Activated T-cell treated with anti-CD3 and anti-CD28 coated beads, Interleukin-2, amount 50 U/mL, for 24 hours (primary cell): ENCODE results near the gene ZDHHC1.
A peak's percentile ranks its signal among the peaks of the same experiment; 100 is the strongest.

Source experiments
- DNase-seq: peaks from one replicate; pipeline ENCODE4 v3.0.0-alpha.2; 2020
- H3K27ac Mint-ChIP-seq: 2 replicates; pipeline ENCODE4 v1.8.0; 2020; ENCODE audit warnings: mild to moderate bottlenecking, mixed read lengths
- H3K27me3 Mint-ChIP-seq: 2 replicates; pipeline ENCODE4 v1.8.0; 2020; ENCODE audit warnings: mixed read lengths
- H3K36me3 Mint-ChIP-seq: 2 replicates; pipeline ENCODE4 v1.8.0; 2020; ENCODE audit warnings: low read depth, mixed read lengths
- H3K4me1 Mint-ChIP-seq: 2 replicates; pipeline ENCODE4 v1.8.0; 2020; ENCODE audit warnings: low read depth, mixed read lengths
- H3K4me3 Mint-ChIP-seq: 2 replicates; pipeline ENCODE4 v1.8.0; 2020; ENCODE audit warnings: mild to moderate bottlenecking, moderate library complexity, mixed read lengths
- H3K9me3 Mint-ChIP-seq: 2 replicates; pipeline ENCODE4 v1.8.0; 2020; ENCODE audit warnings: mixed read lengths

ZDHHC1 gene

GRCh38 chr16:67429799-67430503, 13.7 kb upstream of the ZDHHC1 start:
- Mint-ChIP-seq H3K4me3 (peak overlapping the region; percentile 79), H3K27ac (peak overlapping the region; percentile 45), H3K4me1 (peaks cover 13% of the 10 kb centered on the region), H3K9me3 (no peaks in the 10 kb centered on the region), H3K27me3 (peaks cover 52% of the 10 kb centered on the region), H3K36me3 (no peaks in the 10 kb centered on the region)
- peak; percentile 46 for DNase-seq

- H3K27ac Mint-ChIP-seq = no peak overlapping the region
- H3K4me3 Mint-ChIP-seq = peak overlapping the region; percentile 55
- no peak for DNase-seq
- H3K36me3 Mint-ChIP-seq = no peaks in the 10 kb centered on the region
- peaks cover 13% of the 10 kb centered on the region for H3K4me1 Mint-ChIP-seq
- H3K27me3 Mint-ChIP-seq = peaks cover 57% of the 10 kb centered on the region
- H3K9me3 Mint-ChIP-seq = no peaks in the 10 kb centered on the region
Measured at GRCh38 chr16:67429053-67429798, 12.9 kb upstream of the ZDHHC1 start.

DNA sequence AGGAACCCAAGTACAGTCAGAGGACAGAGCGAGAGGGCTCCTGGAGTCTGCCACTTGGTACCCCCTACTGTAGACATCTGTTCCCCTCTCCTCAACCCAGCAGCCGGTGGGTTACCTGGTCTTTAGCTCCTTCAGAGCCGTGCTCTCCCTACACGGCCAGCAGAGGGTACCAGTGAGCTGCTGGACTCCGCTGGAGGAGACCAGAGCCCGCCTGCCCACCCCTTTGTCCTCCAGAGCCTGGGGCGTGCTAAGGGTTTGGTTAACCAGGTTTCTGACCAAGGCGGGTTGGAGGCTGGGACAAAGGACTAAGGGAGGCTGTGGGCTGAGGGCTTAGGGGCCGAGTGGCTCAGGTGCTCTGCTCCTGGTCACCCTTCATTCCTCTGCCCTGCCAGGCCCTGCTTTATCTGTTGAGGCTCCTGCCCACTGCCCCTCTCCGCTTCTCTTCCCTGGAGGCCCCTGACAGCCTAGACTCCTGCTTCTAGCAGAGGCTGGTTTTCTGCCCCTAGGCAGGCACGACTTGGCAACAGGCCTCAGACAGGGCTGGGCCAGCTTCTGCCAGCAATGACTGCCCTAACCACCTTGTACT, 12.0 kb upstream of the ZDHHC1 start:
- peaks cover 62% of the 10 kb centered on the region for H3K27me3 Mint-ChIP-seq
- DNase-seq = peak; percentile 73
- no peak overlapping the region for H3K27ac Mint-ChIP-seq
- no peak overlapping the region for H3K4me3 Mint-ChIP-seq
- H3K9me3 Mint-ChIP-seq = no peaks in the 10 kb centered on the region
- H3K4me1 Mint-ChIP-seq = peaks cover 13% of the 10 kb centered on the region
- no peaks in the 10 kb centered on the region for H3K36me3 Mint-ChIP-seq

GRCh38 chr16:67426950-67427349, 10.7 kb upstream of the ZDHHC1 start:
- H3K9me3 Mint-ChIP-seq = no peaks in the 10 kb centered on the region

GRCh38 chr16:67426022-67426421, 9.7 kb upstream of the ZDHHC1 start:
- DNase-seq = no peak
- no peak overlapping the region for H3K4me3 Mint-ChIP-seq
- H3K27me3 Mint-ChIP-seq = peaks cover 59% of the 10 kb centered on the region
- H3K36me3 Mint-ChIP-seq = no peaks in the 10 kb centered on the region
- H3K4me1 Mint-ChIP-seq = peaks cover 6% of the 10 kb centered on the region
- no peaks in the 10 kb centered on the region for H3K9me3 Mint-ChIP-seq
- H3K27ac Mint-ChIP-seq = no peak overlapping the region

More at GRCh38 chr16:67426950-67427349, 10.7 kb upstream of the ZDHHC1 start:
- DNase-seq = no peak
- Mint-ChIP-seq H3K27ac (no peak overlapping the region), H3K36me3 (no peaks in the 10 kb centered on the region), H3K4me1 (peaks cover 9% of the 10 kb centered on the region), H3K4me3 (no peak overlapping the region), H3K27me3 (peaks cover 64% of the 10 kb centered on the region)

DNA sequence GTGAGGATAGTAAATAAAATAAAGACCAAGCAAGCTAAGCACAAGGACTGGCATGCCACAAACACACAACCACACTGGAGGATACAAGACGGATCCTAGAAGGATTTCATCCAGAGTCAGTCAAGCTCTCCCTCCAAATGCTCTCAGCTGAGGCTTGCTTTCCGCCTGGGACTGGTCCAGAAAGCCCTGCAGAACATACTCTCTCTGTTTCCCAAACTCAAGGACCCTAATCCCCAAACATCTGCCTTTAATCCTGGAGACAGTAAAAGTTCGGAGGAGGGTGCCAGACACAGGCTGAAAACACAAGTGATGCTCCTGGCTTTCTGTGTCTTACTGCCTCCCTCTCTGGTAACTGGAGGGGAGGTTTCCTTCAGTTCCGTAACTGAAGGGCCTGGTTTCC, 9.3 kb upstream of the ZDHHC1 start:
- H3K4me1 Mint-ChIP-seq = peaks cover 6% of the 10 kb centered on the region
- H3K27ac Mint-ChIP-seq = no peak overlapping the region
- no peaks in the 10 kb centered on the region for H3K9me3 Mint-ChIP-seq
- peaks cover 59% of the 10 kb centered on the region for H3K27me3 Mint-ChIP-seq
- H3K36me3 Mint-ChIP-seq = no peaks in the 10 kb centered on the region
- DNase-seq = no peak
- no peak overlapping the region for H3K4me3 Mint-ChIP-seq

GRCh38 chr16:67425061-67425460, 8.8 kb upstream of the ZDHHC1 start:
- no peaks in the 10 kb centered on the region for H3K36me3 Mint-ChIP-seq
- no peaks in the 10 kb centered on the region for H3K9me3 Mint-ChIP-seq
- H3K27ac Mint-ChIP-seq = no peak overlapping the region
- no peak for DNase-seq
- no peak overlapping the region for H3K4me3 Mint-ChIP-seq
- peaks cover 2% of the 10 kb centered on the region for H3K4me1 Mint-ChIP-seq
- peaks cover 55% of the 10 kb centered on the region for H3K27me3 Mint-ChIP-seq

- no peak overlapping the region for H3K4me3 Mint-ChIP-seq
- H3K27ac Mint-ChIP-seq = no peak overlapping the region
- no peaks in the 10 kb centered on the region for H3K4me1 Mint-ChIP-seq
- H3K36me3 Mint-ChIP-seq = no peaks in the 10 kb centered on the region
- H3K27me3 Mint-ChIP-seq = peaks cover 52% of the 10 kb centered on the region
- DNase-seq = no peak
- H3K9me3 Mint-ChIP-seq = no peaks in the 10 kb centered on the region
Measured at GRCh38 chr16:67424261-67424615, 8.0 kb upstream of the ZDHHC1 start.

DNA sequence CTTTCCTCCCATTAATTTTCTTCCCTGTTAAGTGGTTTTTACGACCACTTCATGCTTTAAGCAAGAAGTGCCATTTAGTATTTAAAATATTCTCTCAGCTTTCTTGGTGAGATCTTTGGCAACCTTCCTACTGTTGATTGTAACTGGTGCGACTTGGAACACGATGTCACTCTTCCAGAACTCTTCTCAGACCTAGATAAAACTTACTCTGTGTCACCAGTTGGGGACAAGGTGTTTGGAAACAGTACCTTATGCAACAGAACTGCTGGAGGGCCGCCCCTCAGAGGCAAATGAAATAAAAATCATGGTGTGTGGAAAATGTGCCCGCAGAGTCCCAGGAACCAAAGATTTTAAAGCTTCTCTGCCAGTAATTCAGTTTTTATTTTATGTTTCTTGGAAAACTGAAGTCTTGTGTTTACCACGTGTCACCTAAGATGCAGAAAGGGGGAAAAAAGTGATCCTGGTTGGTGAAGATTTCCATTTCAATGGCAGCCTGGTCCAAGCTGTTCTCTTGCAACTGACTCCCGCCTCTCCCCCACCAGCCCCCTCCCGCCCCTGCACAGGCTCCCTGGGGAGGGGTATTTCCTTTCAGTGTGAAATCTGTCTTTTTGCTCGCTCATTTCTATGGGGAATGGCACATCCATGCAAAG, 7.5 kb upstream of the ZDHHC1 start:
- no peaks in the 10 kb centered on the region for H3K4me1 Mint-ChIP-seq
- no peak overlapping the region for H3K4me3 Mint-ChIP-seq
- H3K9me3 Mint-ChIP-seq = no peaks in the 10 kb centered on the region

GRCh38 chr16:67423015-67423414, 6.7 kb upstream of the ZDHHC1 start:
- Mint-ChIP-seq H3K4me3 (no peak overlapping the region), H3K27ac (no peak overlapping the region), H3K4me1 (no peaks in the 10 kb centered on the region), H3K9me3 (no peaks in the 10 kb centered on the region), H3K27me3 (peaks cover 47% of the 10 kb centered on the region), H3K36me3 (no peaks in the 10 kb centered on the region)
- DNase-seq = no peak

More for the DNA sequence above, 7.5 kb upstream of the ZDHHC1 start:
- no peak for DNase-seq
- peaks cover 48% of the 10 kb centered on the region for H3K27me3 Mint-ChIP-seq
- no peak overlapping the region for H3K27ac Mint-ChIP-seq
- H3K36me3 Mint-ChIP-seq = no peaks in the 10 kb centered on the region

DNA sequence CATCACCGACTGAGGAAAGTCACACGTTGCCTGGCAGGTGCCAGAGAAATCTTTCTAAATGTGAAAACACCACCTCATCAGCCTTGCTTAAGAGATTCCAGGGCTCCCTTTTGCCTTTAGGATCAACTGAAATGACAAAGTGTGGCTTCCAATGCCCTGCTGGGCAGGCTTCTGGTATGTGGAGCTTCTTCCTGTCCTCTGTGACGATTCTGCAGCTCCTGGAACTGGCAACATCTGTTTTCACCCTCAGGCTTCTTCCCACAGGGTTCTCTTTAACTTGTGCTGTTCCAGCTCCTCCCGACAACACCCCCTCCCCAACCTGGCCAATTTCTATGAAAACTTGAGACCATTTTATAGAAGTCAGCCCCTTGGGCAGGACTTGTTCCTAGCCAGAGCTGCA, 4.8 kb upstream of the ZDHHC1 start:
- DNase-seq = no peak
- Mint-ChIP-seq H3K4me3 (no peak overlapping the region), H3K36me3 (no peaks in the 10 kb centered on the region), H3K27ac (no peak overlapping the region), H3K27me3 (peaks cover 50% of the 10 kb centered on the region), H3K9me3 (no peaks in the 10 kb centered on the region), H3K4me1 (peaks cover 4% of the 10 kb centered on the region)

DNA sequence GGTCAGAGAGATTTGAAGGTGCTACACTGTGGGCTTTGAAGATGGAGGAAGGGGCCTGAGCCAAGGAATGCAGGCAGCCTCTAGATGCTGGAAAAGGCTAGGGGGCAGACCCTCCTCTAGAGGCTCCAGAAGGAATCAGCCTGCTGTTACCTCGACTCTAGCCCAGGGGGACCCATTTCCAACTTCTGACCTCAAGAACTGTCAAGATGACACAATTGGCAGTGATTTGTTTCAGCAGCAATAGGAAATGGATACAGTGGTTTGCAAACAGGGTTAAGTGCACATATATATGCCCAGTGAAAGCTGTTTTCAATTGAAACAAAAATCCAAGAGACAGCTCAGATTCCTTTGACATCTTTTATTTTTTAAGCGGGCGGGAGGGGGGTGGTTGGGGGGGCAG, 3.7 kb upstream of the ZDHHC1 start:
- no peak for DNase-seq
- Mint-ChIP-seq H3K4me3 (no peak overlapping the region), H3K27ac (no peak overlapping the region), H3K27me3 (peaks cover 51% of the 10 kb centered on the region), H3K36me3 (no peaks in the 10 kb centered on the region), H3K9me3 (no peaks in the 10 kb centered on the region), H3K4me1 (peaks cover 7% of the 10 kb centered on the region)

- H3K4me3 Mint-ChIP-seq = no peak overlapping the region
- no peaks in the 10 kb centered on the region for H3K36me3 Mint-ChIP-seq
- peaks cover 7% of the 10 kb centered on the region for H3K4me1 Mint-ChIP-seq
- DNase-seq = no peak
- no peak overlapping the region for H3K27ac Mint-ChIP-seq
- no peaks in the 10 kb centered on the region for H3K9me3 Mint-ChIP-seq
- H3K27me3 Mint-ChIP-seq = peaks cover 51% of the 10 kb centered on the region
Measured at GRCh38 chr16:67419502-67419901, 3.2 kb upstream of the ZDHHC1 start.

GRCh38 chr16:67417333-67418061, 1.2 kb upstream of the ZDHHC1 start:
- no peak for DNase-seq
- Mint-ChIP-seq H3K9me3 (no peaks in the 10 kb centered on the region), H3K36me3 (no peaks in the 10 kb centered on the region), H3K27me3 (peaks cover 53% of the 10 kb centered on the region), H3K4me1 (peaks cover 7% of the 10 kb centered on the region), H3K4me3 (no peak overlapping the region), H3K27ac (no peak overlapping the region)
